Dendritic cell treated with granulocyte-macrophage colony-stimulating factor and Interleukin-4, amounts not matched to agents 40 ng/mL and 50 ng/mL, for 4 days (primary cell): ENCODE measurements around the gene ABCB9.

Experiments used
- H3K27ac Mint-ChIP-seq: one replicate; pipeline ENCODE4 v1.8.0; 2022; ENCODE audit warnings: mild to moderate bottlenecking, mixed read lengths
- H3K27me3 Mint-ChIP-seq: one replicate; pipeline ENCODE4 v1.8.0; 2022; ENCODE audit warnings: mild to moderate bottlenecking, mixed read lengths
- H3K36me3 Mint-ChIP-seq: one replicate; pipeline ENCODE4 v1.8.0; 2022; ENCODE audit warnings: low read depth, mixed read lengths
- H3K4me1 Mint-ChIP-seq: one replicate; pipeline ENCODE4 v1.8.0; 2022; ENCODE audit warnings: low read depth, mixed read lengths
- H3K4me3 Mint-ChIP-seq: one replicate; pipeline ENCODE4 v1.8.0; 2022; ENCODE audit warnings: mild to moderate bottlenecking, moderate library complexity, mixed read lengths
- H3K9me3 Mint-ChIP-seq: one replicate; pipeline ENCODE4 v1.8.0; 2022; ENCODE audit warnings: mixed read lengths
- intact Hi-C: fragments of 100-400 bp; cut with micrococcal nuclease; formaldehyde crosslinking; loops from one replicate; pipeline ENCODE4 v1.15.0; 2022

ABCB9 gene

GRCh38 chr12:122981587-122982476 is 15.6 kb upstream of the ABCB9 start:
- H3K27me3 Mint-ChIP-seq, result no peaks in the 10 kb centered on the region
- peaks cover 66% of the 10 kb centered on the region for H3K36me3 Mint-ChIP-seq
- H3K4me1 Mint-ChIP-seq, result peaks cover 86% of the 10 kb centered on the region
- intact Hi-C loops, result loop anchor here (5.0 kb wide), 1 partner anchor 250 kb away; the partner anchor contains the start of genes MPHOSPH9 and MTRFR
- no peaks in the 10 kb centered on the region for H3K9me3 Mint-ChIP-seq
- H3K4me3 Mint-ChIP-seq, result peak overlapping the region; percentile 95
- peak overlapping the region; percentile 96 for H3K27ac Mint-ChIP-seq

- intact Hi-C loops, result loop anchor here (5.0 kb wide), 1 partner anchor 251 kb away; the partner anchor contains the start of genes MPHOSPH9 and MTRFR
- no peaks in the 10 kb centered on the region for H3K9me3 Mint-ChIP-seq
- H3K27me3 Mint-ChIP-seq, result no peaks in the 10 kb centered on the region
- peaks cover 87% of the 10 kb centered on the region for H3K4me1 Mint-ChIP-seq
- H3K36me3 Mint-ChIP-seq, result peaks cover 73% of the 10 kb centered on the region
- peak overlapping the region; percentile 96 for H3K27ac Mint-ChIP-seq
- H3K4me3 Mint-ChIP-seq, result peak overlapping the region; percentile 95
Observed at GRCh38 chr12:122981036-122981471, 14.8 kb upstream of the ABCB9 start.

GRCh38 chr12:122980183-122981035 is 14.1 kb upstream of the ABCB9 start, which contains the start of gene ARL6IP4:
TSS of gene ARL6IP4 (plus strand) at chr12:122980681. CDS start at chr12:122981140, 459 bp downstream.
- intact Hi-C loops, result loop anchor here (5.0 kb wide), 1 partner anchor 252 kb away; the partner anchor contains the start of genes MPHOSPH9 and MTRFR
- Mint-ChIP-seq H3K36me3 (peaks cover 80% of the 10 kb centered on the region), H3K4me3 (peak within 1 kb of the TSS; percentile 95), H3K4me1 (peaks cover 90% of the 10 kb centered on the region), H3K9me3 (no peaks in the 10 kb centered on the region), H3K27ac (peak within 1 kb of the TSS; percentile 96), H3K27me3 (no peaks in the 10 kb centered on the region)

GRCh38 chr12:122979908-122980182 is 13.6 kb upstream of the ABCB9 start:
- H3K27ac Mint-ChIP-seq, result peak overlapping the region; percentile 96
- H3K36me3 Mint-ChIP-seq, result peaks cover 86% of the 10 kb centered on the region
- H3K27me3 Mint-ChIP-seq, result no peaks in the 10 kb centered on the region
- peak overlapping the region; percentile 95 for H3K4me3 Mint-ChIP-seq
- intact Hi-C loops, result loop anchor here (5.0 kb wide), 1 partner anchor 252 kb away; the partner anchor contains the start of genes MPHOSPH9 and MTRFR
- peaks cover 84% of the 10 kb centered on the region for H3K4me1 Mint-ChIP-seq
- no peaks in the 10 kb centered on the region for H3K9me3 Mint-ChIP-seq

- Mint-ChIP-seq H3K36me3 (peaks cover 91% of the 10 kb centered on the region), H3K27ac (peak overlapping the region; percentile 96), H3K9me3 (no peaks in the 10 kb centered on the region), H3K27me3 (no peaks in the 10 kb centered on the region), H3K4me3 (peak overlapping the region; percentile 95), H3K4me1 (peaks cover 79% of the 10 kb centered on the region)
- intact Hi-C loops, result no loop called here
Observed at GRCh38 chr12:122979001-122979907, 13.0 kb upstream of the ABCB9 start.

- Mint-ChIP-seq H3K4me1 (peaks cover 79% of the 10 kb centered on the region), H3K27me3 (no peaks in the 10 kb centered on the region), H3K9me3 (no peaks in the 10 kb centered on the region), H3K27ac (peak overlapping the region; percentile 21), H3K36me3 (peaks cover 87% of the 10 kb centered on the region), H3K4me3 (no peak overlapping the region)
- intact Hi-C loops, result no loop called here
Observed at GRCh38 chr12:122978507-122978955, 12.3 kb upstream of the ABCB9 start.

- peaks cover 80% of the 10 kb centered on the region for H3K36me3 Mint-ChIP-seq
- H3K4me3 Mint-ChIP-seq, result no peak overlapping the region
- H3K9me3 Mint-ChIP-seq, result no peaks in the 10 kb centered on the region
- peak overlapping the region; percentile 21 for H3K27ac Mint-ChIP-seq
- intact Hi-C loops, result no loop called here
- no peaks in the 10 kb centered on the region for H3K27me3 Mint-ChIP-seq
- H3K4me1 Mint-ChIP-seq, result peaks cover 72% of the 10 kb centered on the region
Observed at GRCh38 chr12:122977655-122978392, 11.6 kb upstream of the ABCB9 start.

GRCh38 chr12:122977153-122977552 is 10.9 kb upstream of the ABCB9 start:
- no peak overlapping the region for H3K27ac Mint-ChIP-seq
- intact Hi-C loops, result no loop called here
- no peak overlapping the region for H3K4me3 Mint-ChIP-seq
- H3K27me3 Mint-ChIP-seq, result no peaks in the 10 kb centered on the region
- peaks cover 73% of the 10 kb centered on the region for H3K36me3 Mint-ChIP-seq
- H3K4me1 Mint-ChIP-seq, result peaks cover 66% of the 10 kb centered on the region
- no peaks in the 10 kb centered on the region for H3K9me3 Mint-ChIP-seq

GRCh38 chr12:122976648-122976975 is 10.3 kb upstream of the ABCB9 start:
- Mint-ChIP-seq H3K4me1 (peaks cover 60% of the 10 kb centered on the region), H3K27ac (peak overlapping the region; percentile 100), H3K9me3 (no peaks in the 10 kb centered on the region), H3K27me3 (no peaks in the 10 kb centered on the region), H3K4me3 (peak overlapping the region; percentile 97), H3K36me3 (peaks cover 68% of the 10 kb centered on the region)
- intact Hi-C loops, result no loop called here

- peak overlapping the region; percentile 97 for H3K4me3 Mint-ChIP-seq
- no peaks in the 10 kb centered on the region for H3K9me3 Mint-ChIP-seq
- H3K27me3 Mint-ChIP-seq, result no peaks in the 10 kb centered on the region
- peaks cover 54% of the 10 kb centered on the region for H3K4me1 Mint-ChIP-seq
- H3K36me3 Mint-ChIP-seq, result peaks cover 62% of the 10 kb centered on the region
- peak overlapping the region; percentile 100 for H3K27ac Mint-ChIP-seq
- intact Hi-C loops, result loop anchor here (1.0 kb wide), 1 partner anchor 8 kb away; no protein-coding TSS in a partner anchor
Observed at GRCh38 chr12:122975790-122976647, 9.8 kb upstream of the ABCB9 start.

- Mint-ChIP-seq H3K36me3 (peaks cover 53% of the 10 kb centered on the region), H3K27me3 (no peaks in the 10 kb centered on the region), H3K27ac (peak within 1 kb of the TSS; percentile 100), H3K4me3 (peak within 1 kb of the TSS; percentile 97), H3K9me3 (no peaks in the 10 kb centered on the region), H3K4me1 (peaks cover 52% of the 10 kb centered on the region)
- intact Hi-C loops, result loop anchor here (1.0 kb wide), 1 partner anchor 9 kb away; no protein-coding TSS in a partner anchor
Observed at GRCh38 chr12:122974892-122975789, 8.9 kb upstream of the ABCB9 start, which contains the start of gene OGFOD2. TSS of gene OGFOD2 (plus strand) at chr12:122975244. CDS start at chr12:122975252, 8 bp downstream.
